GM12865 (cell line): ENCODE results near the gene RAPGEF2.
"Not testable (repeated sequence)": the region's sequence is repeated elsewhere in the genome, so short reads cannot be mapped to it uniquely, and the experiment has no call there.

Experiments used
- DNase-seq: peaks from one replicate; pipeline ENCODE4 v3.0.0; 2010; ENCODE audit warnings: low read depth
- H3K4me3 ChIP-seq: 2 replicates; pipeline ENCODE4 v1.5.1; 2011; ENCODE audit warnings: mild to moderate bottlenecking, low read depth, low read length, control low read depth
- CTCF ChIP-seq: IDR thresholded peaks from 2 replicates; pipeline ENCODE4 v1.5.1; 2011; ENCODE audit warnings: low read length, control low read depth, low read depth, inconsistent platforms; ENCODE audit not compliant: insufficient read depth; ENCODE audit errors: missing control alignments

RAPGEF2 gene

GRCh38 chr4:159160242-159160641 is 57.4 kb downstream of the RAPGEF2 start:
- no peak for DNase-seq
- no peak overlapping the region for H3K4me3 ChIP-seq
- no peak for TF ChIP-seq CTCF

- not testable (repeated sequence) for H3K4me3 ChIP-seq, DNase-seq
Observed at GRCh38 chr4:159161436-159161835, 58.6 kb downstream of the RAPGEF2 start.

- no peak for DNase-seq
- no peak overlapping the region for H3K4me3 ChIP-seq
- TF ChIP-seq CTCF: no peak
Observed at GRCh38 chr4:159162576-159162975, 59.7 kb downstream of the RAPGEF2 start.

DNA sequence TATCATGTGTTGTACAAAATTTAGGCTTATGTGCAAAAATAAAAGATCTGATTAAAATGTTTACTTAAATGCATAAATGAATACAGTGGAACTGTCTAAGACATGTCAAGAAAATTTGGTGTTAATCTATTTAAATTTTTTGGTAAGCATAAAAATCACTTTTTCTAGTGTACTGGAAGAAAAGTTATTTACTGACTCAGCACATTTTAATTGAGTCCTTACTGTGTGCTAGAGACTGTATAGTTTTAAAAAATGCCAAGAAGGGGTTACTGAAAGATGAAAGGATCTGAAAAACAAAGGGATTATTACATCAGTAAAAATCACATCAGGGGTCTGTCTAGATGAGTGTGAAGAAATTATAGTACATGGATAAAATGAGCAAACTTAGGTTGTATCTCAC is 60.6 kb downstream of the RAPGEF2 start:
- TF ChIP-seq CTCF: no peak
- H3K4me3 ChIP-seq: no peak overlapping the region
- DNase-seq: no peak

GRCh38 chr4:159169404-159170302 is 66.8 kb downstream of the RAPGEF2 start:
- no peak overlapping the region; the same call in none of the 2 replicates for H3K4me3 ChIP-seq
- DNase-seq: peak; percentile 52
- no peak for TF ChIP-seq CTCF

- TF ChIP-seq CTCF: no peak
- H3K4me3 ChIP-seq: no peak overlapping the region
- DNase-seq: no peak
Observed at GRCh38 chr4:159171287-159171686, 68.4 kb downstream of the RAPGEF2 start.

GRCh38 chr4:159173886-159174285 is 71.0 kb downstream of the RAPGEF2 start:
- no peak for TF ChIP-seq CTCF
- DNase-seq: no peak
- H3K4me3 ChIP-seq: no peak overlapping the region
